ENCODE results near the gene FAM234A. TPM values are rescaled to one million over a fixed set of nuclear protein-coding genes. Genes with fewer than 3 reads are reported as not detected.

Gene FAM234A
- total and polyA plus RNA-seq, 4 donors: 24.1 to 39.7 (median 27.8) TPM

- TF ChIP-seq RAD21 (IDR thresholded peaks at IDR 0.05) (no peak), JUND (IDR thresholded peaks at IDR 0.05) (no peak), YY1 (IDR thresholded peaks at IDR 0.05) (no peak)
- H3K4me3 ChIP-seq (ENCODE audit: low read depth in 1 of 3, low read length in 3 of 3): no peak overlapping the region
- H3K27ac ChIP-seq (ENCODE audit: low read depth in 1 of 2, low read length in 2 of 2): no peak overlapping the region
- 95% methylated on average over 48 of the region's 48 CpGs for WGBS
- DNase-seq (ENCODE audit: low spot score): no peak
- H3K4me1 ChIP-seq (ENCODE audit: control insufficient read depth in 4 of 4, insufficient read depth in 4 of 4, low read length in 3 of 4): peaks cover 0 to 6% (median 3%) of the 10 kb centered on the region in 4 donors
- H3K27me3 ChIP-seq (ENCODE audit: control insufficient read depth in 4 of 4, insufficient read depth in 4 of 4, low read length in 3 of 4): peaks cover 0 to 11% (median 0%) of the 10 kb centered on the region in 4 donors
- no peak overlapping the region for H3K9ac ChIP-seq (ENCODE audit: low read depth in 1 of 2, low read length in 2 of 2)
- H3K9me3 ChIP-seq (ENCODE audit: control insufficient read depth in 4 of 4, low read length in 3 of 4): no peaks in the 10 kb centered on the region
- peaks cover 0 to 21% (median 6%) of the 10 kb centered on the region in 4 donors for H3K36me3 ChIP-seq (ENCODE audit: control insufficient read depth in 4 of 4, insufficient read depth in 3 of 4, low read depth in 1 of 4, low read length in 3 of 4)
Observed at GRCh38 chr16:285146-286055, 50.8 kb downstream of the FAM234A start.

GRCh38 chr16:286491-287297 is 52.1 kb downstream of the FAM234A start:
- Histone ChIP-seq H3K9me3 (ENCODE audit: control insufficient read depth in 4 of 4, low read length in 3 of 4) (no peaks in the 10 kb centered on the region), H3K9ac (ENCODE audit: low read depth in 1 of 2, low read length in 2 of 2) (no peak overlapping the region), H3K4me3 (ENCODE audit: low read depth in 1 of 3, low read length in 3 of 3) (no peak overlapping the region), H3K27me3 (ENCODE audit: control insufficient read depth in 4 of 4, insufficient read depth in 4 of 4, low read length in 3 of 4) (peaks cover 0 to under 1% (median 0%) of the 10 kb centered on the region in 4 donors), H3K36me3 (ENCODE audit: control insufficient read depth in 4 of 4, insufficient read depth in 3 of 4, low read depth in 1 of 4, low read length in 3 of 4) (peaks cover 0 to 32% (median 9%) of the 10 kb centered on the region in 4 donors), H3K27ac (ENCODE audit: low read depth in 1 of 2, low read length in 2 of 2) (no peak overlapping the region), H3K4me1 (ENCODE audit: control insufficient read depth in 4 of 4, insufficient read depth in 4 of 4, low read length in 3 of 4) (no peaks in the 10 kb centered on the region)
- WGBS: 92% methylated on average over 22 of the region's 22 CpGs
- TF ChIP-seq RXRA (IDR thresholded peaks at IDR 0.05) (no peak), FOXA1 (IDR thresholded peaks at IDR 0.05) (no peak), ZBTB33 (IDR thresholded peaks at IDR 0.05) (no peak), RAD21 (IDR thresholded peaks at IDR 0.05) (no peak), GABPA (IDR thresholded peaks at IDR 0.05 in 1 of 2, conservative IDR thresholded peaks at IDR 0.05 in 1 of 2) (no peak), JUND (IDR thresholded peaks at IDR 0.05) (no peak), HNF4A (conservative IDR thresholded peaks at IDR 0.05) (no peak)
- DNase-seq (ENCODE audit: low spot score): no peak

- no peak for DNase-seq (ENCODE audit: low spot score)
- no peak for TF ChIP-seq RAD21 (IDR thresholded peaks at IDR 0.05)
- TF ChIP-seq EGR1 (IDR thresholded peaks at IDR 0.05; ENCODE audit: low read depth in 2 of 2): no peak
- no peak for TF ChIP-seq GABPA (IDR thresholded peaks at IDR 0.05 in 1 of 2, conservative IDR thresholded peaks at IDR 0.05 in 1 of 2)
- no peak for TF ChIP-seq FOXA1 (IDR thresholded peaks at IDR 0.05)
- Histone ChIP-seq H3K4me1 (ENCODE audit: control insufficient read depth in 4 of 4, insufficient read depth in 4 of 4, low read length in 3 of 4) (no peaks in the 10 kb centered on the region), H3K27me3 (ENCODE audit: control insufficient read depth in 4 of 4, insufficient read depth in 4 of 4, low read length in 3 of 4) (no peaks in the 10 kb centered on the region), H3K9ac (ENCODE audit: low read depth in 1 of 2, low read length in 2 of 2) (no peak overlapping the region), H3K4me3 (ENCODE audit: low read depth in 1 of 3, low read length in 3 of 3) (no peak overlapping the region), H3K27ac (ENCODE audit: low read depth in 1 of 2, low read length in 2 of 2) (no peak overlapping the region), H3K36me3 (ENCODE audit: control insufficient read depth in 4 of 4, insufficient read depth in 3 of 4, low read depth in 1 of 4, low read length in 3 of 4) (peaks cover 0 to 37% (median 9%) of the 10 kb centered on the region in 4 donors), H3K9me3 (ENCODE audit: control insufficient read depth in 4 of 4, low read length in 3 of 4) (no peaks in the 10 kb centered on the region)
- WGBS: 89% methylated on average over 16 of the region's 16 CpGs
Observed at GRCh38 chr16:287298-287811, 52.7 kb downstream of the FAM234A start.

All from liver (tissue), 9 donors.